ENCODE data around the gene PARM1. TPM values are rescaled to one million over a fixed set of nuclear protein-coding genes. Genes with fewer than 3 reads are reported as not detected.

The PARM1 gene
- total RNA-seq, 1 donor from 2014 or later, result not detected

DNA sequence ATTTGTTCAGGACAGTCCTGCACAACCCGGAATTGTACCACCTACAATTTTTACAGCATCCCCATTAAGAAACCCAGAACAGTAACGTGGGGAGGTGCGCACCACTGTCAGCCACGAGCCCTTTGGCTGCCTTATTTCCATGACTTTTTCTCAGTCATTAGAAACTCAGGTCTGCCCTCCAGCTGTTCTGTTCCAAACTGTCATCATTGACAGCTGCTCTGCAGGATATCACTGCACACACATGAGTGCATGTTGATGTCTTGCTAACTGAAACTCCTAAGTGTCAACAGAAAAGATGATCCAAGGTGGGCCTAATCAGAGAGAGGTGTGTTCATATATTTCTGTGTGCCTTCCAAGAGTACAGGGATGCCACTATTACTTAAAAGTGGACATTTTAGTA lies 123.4 kb downstream of the PARM1 start:
- FAIRE-seq (no peak), DNase-seq (ENCODE audit: low read depth) (no peak)
- Histone ChIP-seq H3K27me3 (ENCODE audit: control insufficient read depth, insufficient read depth, low read length) (no peaks in the 10 kb centered on the region), H3K4me3 (ENCODE audit: low read depth, low read length) (no peak overlapping the region), H3K36me3 (ENCODE audit: control insufficient read depth, insufficient read depth, low read length) (no peaks in the 10 kb centered on the region)
- no peak for TF ChIP-seq CTCF (IDR thresholded peaks at IDR 0.05; ENCODE audit: insufficient read depth, low read length, severe bottlenecking)

- TF ChIP-seq CTCF (IDR thresholded peaks at IDR 0.05; ENCODE audit: insufficient read depth, low read length, severe bottlenecking), result no peak
- Histone ChIP-seq H3K36me3 (ENCODE audit: control insufficient read depth, insufficient read depth, low read length) (no peaks in the 10 kb centered on the region), H3K4me3 (ENCODE audit: low read depth, low read length) (no peak overlapping the region), H3K27me3 (ENCODE audit: control insufficient read depth, insufficient read depth, low read length) (no peaks in the 10 kb centered on the region)
- DNase-seq (ENCODE audit: low read depth), result no peak
- FAIRE-seq, result no peak
Measured at GRCh38 chr4:75057369-75057768, 124.5 kb downstream of the PARM1 start.

DNA sequence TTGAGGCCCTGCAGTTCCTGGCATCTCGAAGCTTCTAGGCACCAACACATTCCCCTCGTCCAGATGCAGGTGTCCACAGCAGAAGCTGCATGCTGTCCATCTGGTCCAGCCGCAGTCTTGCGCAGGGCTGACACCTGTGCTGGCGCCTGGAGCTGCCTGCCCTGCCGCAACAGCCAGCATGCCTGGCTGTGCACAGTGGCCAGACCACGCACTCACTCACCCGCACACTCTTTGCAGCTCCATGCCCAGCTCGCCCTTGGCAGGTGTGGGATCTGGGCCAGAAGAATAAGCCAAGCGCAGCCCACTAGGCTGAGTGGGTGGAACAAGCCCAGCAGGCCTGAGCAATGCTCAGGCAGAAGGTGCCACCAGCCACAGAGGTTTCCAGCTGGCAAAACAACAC lies 125.6 kb downstream of the PARM1 start:
- TF ChIP-seq CTCF (IDR thresholded peaks at IDR 0.05; ENCODE audit: insufficient read depth, low read length, severe bottlenecking), result no peak
- FAIRE-seq, result no peak
- no peaks in the 10 kb centered on the region for H3K36me3 ChIP-seq (ENCODE audit: control insufficient read depth, insufficient read depth, low read length)

GRCh38 chr4:75063433-75063832 lies 130.5 kb downstream of the PARM1 start:
- H3K4me3 ChIP-seq (ENCODE audit: low read depth, low read length), result no peak overlapping the region
- FAIRE-seq (no peak), DNase-seq (ENCODE audit: low read depth) (no peak)
- H3K36me3 ChIP-seq (ENCODE audit: control insufficient read depth, insufficient read depth, low read length), result no peaks in the 10 kb centered on the region
- no peaks in the 10 kb centered on the region for H3K27me3 ChIP-seq (ENCODE audit: control insufficient read depth, insufficient read depth, low read length)
- no peak for TF ChIP-seq CTCF (IDR thresholded peaks at IDR 0.05; ENCODE audit: insufficient read depth, low read length, severe bottlenecking)

More for the DNA sequence above, 125.6 kb downstream of the PARM1 start:
- H3K27me3 ChIP-seq (ENCODE audit: control insufficient read depth, insufficient read depth, low read length), result no peaks in the 10 kb centered on the region
- H3K4me3 ChIP-seq (ENCODE audit: low read depth, low read length), result no peak overlapping the region
- no peak for DNase-seq (ENCODE audit: low read depth)

DNA sequence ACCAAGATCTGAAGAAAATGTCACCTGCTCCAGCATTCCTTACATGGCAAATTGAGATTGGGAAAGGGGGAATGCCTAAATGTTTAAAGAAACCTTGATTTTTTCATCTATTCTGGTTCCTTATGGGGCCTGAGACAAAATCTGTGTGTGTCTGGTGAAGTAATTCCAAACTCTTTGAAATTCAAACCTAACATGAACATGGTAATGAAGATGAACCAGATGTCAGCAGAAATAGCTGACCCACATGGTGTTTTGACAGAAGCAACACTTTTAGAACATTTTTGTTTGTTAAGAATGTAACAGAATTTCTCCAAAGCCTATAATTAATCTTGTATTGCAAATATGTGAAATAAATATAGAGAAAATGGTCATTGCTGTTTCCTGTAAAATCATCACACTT lies 133.0 kb downstream of the PARM1 start:
- TF ChIP-seq CTCF (IDR thresholded peaks at IDR 0.05; ENCODE audit: insufficient read depth, low read length, severe bottlenecking), result no peak
- no peaks in the 10 kb centered on the region for H3K27me3 ChIP-seq (ENCODE audit: control insufficient read depth, insufficient read depth, low read length)
- H3K4me3 ChIP-seq (ENCODE audit: low read depth, low read length), result no peak overlapping the region
- no peak for DNase-seq (ENCODE audit: low read depth)
- no peaks in the 10 kb centered on the region for H3K36me3 ChIP-seq (ENCODE audit: control insufficient read depth, insufficient read depth, low read length)
- no peak for FAIRE-seq

DNA sequence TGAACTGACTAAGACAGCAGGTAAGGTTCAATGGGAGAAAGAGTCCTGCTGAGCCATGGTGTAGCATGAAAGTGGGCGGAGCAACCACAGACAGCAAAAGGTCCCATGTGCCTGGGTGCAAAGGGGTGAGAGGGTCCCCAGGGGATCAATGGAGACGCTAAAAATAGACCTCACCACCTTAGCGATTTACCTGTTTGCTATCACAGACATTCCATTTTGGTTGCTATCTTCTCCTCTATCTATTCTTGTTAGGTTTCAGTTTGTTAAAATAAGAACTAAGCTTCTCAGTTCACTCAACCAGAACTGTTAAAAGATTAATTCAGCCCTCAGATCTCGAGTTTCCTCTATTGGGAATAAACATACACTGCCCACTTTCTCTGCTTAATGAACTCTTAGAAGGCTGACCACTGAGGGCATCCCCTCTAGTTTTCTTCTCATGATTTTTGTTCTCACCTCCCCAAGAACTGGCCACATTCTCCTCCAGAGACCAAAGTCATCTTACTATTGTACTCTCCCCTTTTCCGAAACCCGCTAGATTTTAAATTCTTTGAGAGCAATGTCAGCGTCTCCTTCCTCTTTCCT lies 136.7 kb downstream of the PARM1 start:
- H3K36me3 ChIP-seq (ENCODE audit: control insufficient read depth, insufficient read depth, low read length), result no peaks in the 10 kb centered on the region
- FAIRE-seq (no peak), DNase-seq (ENCODE audit: low read depth) (no peak)
- H3K27me3 ChIP-seq (ENCODE audit: control insufficient read depth, insufficient read depth, low read length), result peaks cover 2% of the 10 kb centered on the region
- no peak for TF ChIP-seq CTCF (IDR thresholded peaks at IDR 0.05; ENCODE audit: insufficient read depth, low read length, severe bottlenecking)
- H3K4me3 ChIP-seq (ENCODE audit: low read depth, low read length), result no peak overlapping the region
